ENCODE results near the gene ARHGEF11. TPM values are rescaled to one million over a fixed set of nuclear protein-coding genes. Genes with fewer than 3 reads are reported as not detected.

The ARHGEF11 gene
- total and polyA plus RNA-seq, 9 of the 15 experiments (the other 6 are each of a cell fraction or from before 2014, with no cell fraction given) = 0.14 to 15.5 (median 9.0) TPM

- TF ChIP-seq XRCC4 (IDR thresholded peaks at IDR 0.05; ENCODE audit: extremely low read depth, insufficient read depth, insufficient read length) = no peak
- no peak for TF ChIP-seq PML (IDR thresholded peaks at IDR 0.05; ENCODE audit: low read length)
- TF ChIP-seq ZBTB12 (CRISPR knock-in tag; IDR thresholded peaks at IDR 0.05) = no peak
- peak; percentile 90 for TF ChIP-seq MTA3 (IDR thresholded peaks at IDR 0.05; ENCODE audit: borderline replicate concordance)
- TF ChIP-seq YBX1 (IDR thresholded peaks at IDR 0.05) = no peak
- no peak for TF ChIP-seq NFE2 (IDR thresholded peaks at IDR 0.05; ENCODE audit: low read depth)
- TF ChIP-seq WHSC1 (IDR thresholded peaks at IDR 0.05; ENCODE audit: low read length) = no peak
- peak; percentile 67; the same call in 1 of the 2 replicates for TF ChIP-seq NCOA1 (IDR thresholded peaks at IDR 0.05; ENCODE audit: low read depth)
- no peak for TF ChIP-seq TCFL5 (CRISPR knock-in tag; conservative IDR thresholded peaks at IDR 0.05)
- TF ChIP-seq HDGF (IDR thresholded peaks at IDR 0.05) = no peak
- 0 out of 2 replicates have a peak, but pooled peaks have one; percentile 57 for TF ChIP-seq ZNF766 (CRISPR knock-in tag; conservative IDR thresholded peaks at IDR 0.05)
- TF ChIP-seq MTA1 (IDR thresholded peaks at IDR 0.05; ENCODE audit: borderline replicate concordance) = peak; percentile 67; the same call in 1 of the 2 replicates
- no peak for TF ChIP-seq SIX5 (IDR thresholded peaks at IDR 0.05; ENCODE audit: borderline replicate concordance in 1 of 2, insufficient read depth in 1 of 2, low read depth in 1 of 2, low read length in 2 of 2)
- no peak for TF ChIP-seq HNRNPUL1 (IDR thresholded peaks at IDR 0.05; ENCODE audit: low read length)
- TF ChIP-seq RHOXF2B (CRISPR knock-in tag; conservative IDR thresholded peaks at IDR 0.05) = no peak
- TF ChIP-seq ZNF224 (CRISPR knock-in tag; IDR thresholded peaks at IDR 0.05) = no peak
- no peak for TF ChIP-seq ZNF121 (CRISPR knock-in tag; conservative IDR thresholded peaks at IDR 0.05)
- no peak for TF ChIP-seq ZNF512 (tag; IDR thresholded peaks at IDR 0.05)
- no peak for TF ChIP-seq IRF2 (CRISPR knock-in tag; IDR thresholded peaks at IDR 0.05)
These were observed 131.1 kb downstream of the ARHGEF11 start (continued) for GRCh38 chr1:156914440-156914856.

Measured in K562 (cell line).